ENCODE measurements around the gene ZMIZ1. TPM values are rescaled to one million over a fixed set of nuclear protein-coding genes. Genes with fewer than 3 reads are reported as not detected.
A peak's percentile ranks its signal among the peaks of the same experiment; 100 is the strongest.

Gene ZMIZ1
- total and polyA plus RNA-seq, 7 experiments from 2014 or later: 1.8 to 57.2 (median 14.2) TPM

- Histone ChIP-seq H3K27ac (ENCODE audit: low read depth, low read length) (no peak overlapping the region), H3K9me3 (ENCODE audit: control insufficient read depth in 2 of 3, low read length in 3 of 3) (no peaks in the 10 kb centered on the region), H3K27me3 (ENCODE audit: control insufficient read depth in 2 of 2, insufficient read depth in 2 of 2, low read length in 2 of 2) (no peaks in the 10 kb centered on the region), H3K4me1 (ENCODE audit: control insufficient read depth in 2 of 2, insufficient read depth in 2 of 2, low read length in 2 of 2) (peaks cover 0 to 12% of the 10 kb centered on the region in 2 donors), H3K36me3 (ENCODE audit: control insufficient read depth in 2 of 3, insufficient read depth in 3 of 3, low read length in 3 of 3) (no peaks in the 10 kb centered on the region), H3K4me3 (ENCODE audit: low read length) (no peak overlapping the region)
- Mint-ChIP-seq H3K27me3 (no peaks in the 10 kb centered on the region), H3K9me3 (peaks cover 0 to 1% (median 0%) of the 10 kb centered on the region in 11 donors), H3K4me1 (peaks cover 41 to 64% (median 52%) of the 10 kb centered on the region in 7 donors), H3K36me3 (no peaks in the 10 kb centered on the region), H3K27ac (peak overlapping the region in 2 of 9 donors; percentile 20 to 23), H3K4me3 (no peak overlapping the region)
- DNase-seq (no peak), ATAC-seq (no peak)
- CTCF ChIA-PET: no interaction called here
- intact Hi-C loops (cut with micrococcal nuclease): no loop called here
- POLR2A ChIA-PET: interaction anchor here (0.8 kb wide), 1 partner anchor 54 kb away, joined by 5 read pairs; no protein-coding TSS in a partner anchor
These were observed 25.8 kb downstream of the ZMIZ1 start for GRCh38 chr10:79094412-79095175.

DNA sequence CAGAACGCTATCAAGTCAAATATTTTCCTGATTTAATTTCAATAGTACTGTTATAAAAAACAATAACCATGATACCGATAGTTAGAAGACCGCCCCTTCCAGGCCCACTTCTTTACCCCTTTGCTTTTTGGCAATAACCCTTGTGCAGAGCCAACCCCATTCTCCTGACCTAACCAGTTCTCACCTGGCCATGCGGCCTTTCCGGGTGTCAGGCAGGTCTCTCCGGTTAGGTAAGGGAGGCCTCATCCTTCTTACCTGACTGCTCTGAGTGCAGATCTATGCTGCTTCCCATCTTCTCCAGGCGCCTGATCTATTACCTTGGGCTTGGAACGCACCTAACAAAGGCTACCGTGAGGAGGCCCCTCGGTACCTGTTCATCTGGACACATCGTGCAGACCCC lies 26.6 kb downstream of the ZMIZ1 start:
- no peak overlapping the region for H3K27ac ChIP-seq (ENCODE audit: low read depth, low read length)
- ChIA-PET CTCF (no interaction called here), POLR2A (interaction anchor here (0.6 kb wide), 1 partner anchor 980 kb away, joined by 4 read pairs; no protein-coding TSS in a partner anchor)
- H3K9me3 ChIP-seq (ENCODE audit: control insufficient read depth in 2 of 3, low read length in 3 of 3): no peaks in the 10 kb centered on the region
- intact Hi-C loops (cut with micrococcal nuclease): no loop called here
- peaks cover 0 to 1% (median 0%) of the 10 kb centered on the region in 11 donors for H3K9me3 Mint-ChIP-seq
- DNase-seq (no peak), ATAC-seq (no peak)
- peaks cover 42 to 68% (median 56%) of the 10 kb centered on the region in 7 donors for H3K4me1 Mint-ChIP-seq
- no peaks in the 10 kb centered on the region for H3K27me3 ChIP-seq (ENCODE audit: control insufficient read depth in 2 of 2, insufficient read depth in 2 of 2, low read length in 2 of 2)
- no peaks in the 10 kb centered on the region for H3K27me3 Mint-ChIP-seq
- H3K36me3 ChIP-seq (ENCODE audit: control insufficient read depth in 2 of 3, insufficient read depth in 3 of 3, low read length in 3 of 3): no peaks in the 10 kb centered on the region
- no peak overlapping the region for H3K27ac Mint-ChIP-seq
- H3K36me3 Mint-ChIP-seq: no peaks in the 10 kb centered on the region
- no peak overlapping the region for H3K4me3 Mint-ChIP-seq
- H3K4me3 ChIP-seq (ENCODE audit: low read length): no peak overlapping the region
- H3K4me1 ChIP-seq (ENCODE audit: control insufficient read depth in 2 of 2, insufficient read depth in 2 of 2, low read length in 2 of 2): peaks cover 0 to 12% of the 10 kb centered on the region in 2 donors

DNA sequence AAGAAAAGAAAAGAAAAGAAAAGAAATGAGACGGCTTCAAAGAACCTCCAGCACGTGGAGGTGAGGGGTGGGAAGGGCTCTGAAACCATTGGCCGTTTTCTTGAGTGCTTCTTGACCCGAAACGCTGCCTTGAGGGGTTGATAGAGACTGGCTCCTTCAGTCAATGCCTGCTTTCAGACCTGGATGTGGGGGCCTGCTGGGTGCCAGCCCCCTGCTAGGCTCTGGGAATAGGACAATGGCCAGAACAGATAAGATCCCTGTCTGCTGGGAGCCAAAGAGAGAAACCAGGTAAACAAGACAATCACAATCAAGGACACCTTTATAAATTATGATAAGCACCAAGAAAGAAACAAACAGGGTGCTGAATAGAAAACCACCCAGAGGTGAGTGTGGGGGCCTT lies 27.7 kb downstream of the ZMIZ1 start:
- ChIA-PET CTCF (no interaction called here), POLR2A (no interaction called here)
- Mint-ChIP-seq H3K4me3 (no peak overlapping the region), H3K27ac (no peak overlapping the region), H3K4me1 (peaks cover 40 to 68% (median 61%) of the 10 kb centered on the region in 7 donors), H3K27me3 (no peaks in the 10 kb centered on the region), H3K9me3 (peaks cover 0 to 1% (median 0%) of the 10 kb centered on the region in 11 donors), H3K36me3 (no peaks in the 10 kb centered on the region)
- H3K36me3 ChIP-seq (ENCODE audit: control insufficient read depth in 2 of 3, insufficient read depth in 3 of 3, low read length in 3 of 3): no peaks in the 10 kb centered on the region
- no peak overlapping the region for H3K4me3 ChIP-seq (ENCODE audit: low read length)
- DNase-seq (no peak), ATAC-seq (no peak)
- intact Hi-C loops (cut with micrococcal nuclease): no loop called here
- peaks cover 0 to 12% of the 10 kb centered on the region in 2 donors for H3K4me1 ChIP-seq (ENCODE audit: control insufficient read depth in 2 of 2, insufficient read depth in 2 of 2, low read length in 2 of 2)
- H3K27me3 ChIP-seq (ENCODE audit: control insufficient read depth in 2 of 2, insufficient read depth in 2 of 2, low read length in 2 of 2): no peaks in the 10 kb centered on the region
- no peak overlapping the region for H3K27ac ChIP-seq (ENCODE audit: low read depth, low read length)
- H3K9me3 ChIP-seq (ENCODE audit: control insufficient read depth in 2 of 3, low read length in 3 of 3): no peaks in the 10 kb centered on the region

DNA sequence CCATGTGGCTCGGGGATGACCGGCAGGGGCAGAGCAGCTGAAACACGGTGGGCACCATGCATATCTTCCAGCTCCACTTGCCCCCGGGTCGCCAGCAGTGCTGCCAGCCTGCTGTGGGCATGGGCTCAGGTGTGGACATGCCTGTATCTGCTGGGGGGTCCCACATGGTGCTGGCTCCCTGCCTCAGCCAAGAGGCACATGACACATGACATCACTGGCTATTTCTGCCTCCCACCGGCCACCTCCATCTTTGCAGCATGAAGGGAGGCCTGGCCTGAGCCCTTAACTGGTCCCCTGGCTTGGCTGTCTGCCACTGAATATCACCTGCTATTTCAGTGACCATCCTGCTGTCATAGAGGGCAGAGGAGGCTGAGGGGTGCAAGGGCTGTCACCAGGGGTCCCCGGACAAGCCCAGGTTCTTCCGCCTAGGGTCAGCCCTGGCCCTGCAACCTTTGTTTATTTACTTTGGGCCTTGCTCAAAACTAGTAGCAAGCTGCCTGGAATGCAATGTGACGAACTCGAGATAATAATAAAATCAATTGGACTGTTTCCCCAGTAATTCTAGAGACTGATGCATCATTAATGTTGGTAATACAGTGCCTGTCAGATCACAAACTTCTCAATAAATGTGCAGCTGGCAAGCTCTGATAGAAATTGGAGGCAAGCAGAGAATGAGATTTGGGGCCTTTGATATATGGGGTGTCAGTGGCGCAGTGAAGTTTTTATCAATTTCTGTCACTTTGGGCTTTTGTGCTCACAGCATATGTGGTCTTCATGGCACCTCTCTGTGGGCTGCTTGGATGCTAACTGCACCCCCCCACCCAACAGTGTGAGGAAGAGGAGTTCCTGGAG lies 28.5 kb downstream of the ZMIZ1 start:
- Mint-ChIP-seq H3K9me3 (peaks cover 0 to 1% (median 0%) of the 10 kb centered on the region in 11 donors), H3K27me3 (no peaks in the 10 kb centered on the region), H3K36me3 (no peaks in the 10 kb centered on the region), H3K4me1 (peaks cover 37 to 69% (median 62%) of the 10 kb centered on the region in 7 donors), H3K4me3 (no peak overlapping the region), H3K27ac (peak overlapping the region in 2 of 9 donors; percentile 29 to 72)
- Histone ChIP-seq H3K4me3 (ENCODE audit: low read length) (no peak overlapping the region), H3K9me3 (ENCODE audit: control insufficient read depth in 2 of 3, low read length in 3 of 3) (no peaks in the 10 kb centered on the region), H3K36me3 (ENCODE audit: control insufficient read depth in 2 of 3, insufficient read depth in 3 of 3, low read length in 3 of 3) (no peaks in the 10 kb centered on the region), H3K27ac (ENCODE audit: low read depth, low read length) (no peak overlapping the region), H3K4me1 (ENCODE audit: control insufficient read depth in 2 of 2, insufficient read depth in 2 of 2, low read length in 2 of 2) (peaks cover 0 to 19% of the 10 kb centered on the region in 2 donors), H3K27me3 (ENCODE audit: control insufficient read depth in 2 of 2, insufficient read depth in 2 of 2, low read length in 2 of 2) (no peaks in the 10 kb centered on the region)
- ChIA-PET CTCF (no interaction called here), POLR2A (no interaction called here)
- DNase-seq (no peak), ATAC-seq (no peak)
- intact Hi-C loops (cut with micrococcal nuclease): no loop called here

- Histone ChIP-seq H3K9me3 (ENCODE audit: control insufficient read depth in 2 of 3, low read length in 3 of 3) (no peaks in the 10 kb centered on the region), H3K4me1 (ENCODE audit: control insufficient read depth in 2 of 2, insufficient read depth in 2 of 2, low read length in 2 of 2) (peaks cover 0 to 28% of the 10 kb centered on the region in 2 donors), H3K27me3 (ENCODE audit: control insufficient read depth in 2 of 2, insufficient read depth in 2 of 2, low read length in 2 of 2) (no peaks in the 10 kb centered on the region), H3K36me3 (ENCODE audit: control insufficient read depth in 2 of 3, insufficient read depth in 3 of 3, low read length in 3 of 3) (no peaks in the 10 kb centered on the region), H3K4me3 (ENCODE audit: low read length) (no peak overlapping the region), H3K27ac (ENCODE audit: low read depth, low read length) (no peak overlapping the region)
- no peak overlapping the region for H3K4me3 Mint-ChIP-seq
- H3K9me3 Mint-ChIP-seq: peaks cover 0 to 1% (median 0%) of the 10 kb centered on the region in 11 donors
- intact Hi-C loops (cut with micrococcal nuclease): no loop called here
- CTCF ChIA-PET: no interaction called here
- no peak for ATAC-seq
- DNase-seq: no peak
- no peaks in the 10 kb centered on the region for H3K36me3 Mint-ChIP-seq
- peak overlapping the region in 2 of 9 donors; percentile 8 to 72 for H3K27ac Mint-ChIP-seq
- H3K4me1 Mint-ChIP-seq: peaks cover 37 to 70% (median 62%) of the 10 kb centered on the region in 7 donors
- H3K27me3 Mint-ChIP-seq: no peaks in the 10 kb centered on the region
- POLR2A ChIA-PET: no interaction called here
These were observed 29.3 kb downstream of the ZMIZ1 start for GRCh38 chr10:79098061-79098460.

GRCh38 chr10:79098596-79099015 lies 29.8 kb downstream of the ZMIZ1 start:
- Histone ChIP-seq H3K4me3 (ENCODE audit: low read length) (no peak overlapping the region), H3K4me1 (ENCODE audit: control insufficient read depth in 2 of 2, insufficient read depth in 2 of 2, low read length in 2 of 2) (peaks cover 0 to 30% of the 10 kb centered on the region in 2 donors), H3K27ac (ENCODE audit: low read depth, low read length) (no peak overlapping the region), H3K9me3 (ENCODE audit: control insufficient read depth in 2 of 3, low read length in 3 of 3) (no peaks in the 10 kb centered on the region), H3K27me3 (ENCODE audit: control insufficient read depth in 2 of 2, insufficient read depth in 2 of 2, low read length in 2 of 2) (no peaks in the 10 kb centered on the region), H3K36me3 (ENCODE audit: control insufficient read depth in 2 of 3, insufficient read depth in 3 of 3, low read length in 3 of 3) (no peaks in the 10 kb centered on the region)
- Mint-ChIP-seq H3K4me1 (peaks cover 38 to 73% (median 64%) of the 10 kb centered on the region in 7 donors), H3K27ac (peak overlapping the region in 2 of 9 donors; percentile 8), H3K36me3 (no peaks in the 10 kb centered on the region), H3K9me3 (peaks cover 0 to 1% (median 0%) of the 10 kb centered on the region in 11 donors), H3K27me3 (no peaks in the 10 kb centered on the region), H3K4me3 (no peak overlapping the region)
- POLR2A ChIA-PET: no interaction called here
- intact Hi-C loops (cut with micrococcal nuclease): no loop called here
- ATAC-seq (no peak), DNase-seq (no peak)
- CTCF ChIA-PET: no interaction called here
